ENCODE data around the gene KIAA0930.

The KIAA0930 gene

GRCh38 chr22:45237065-45237990 lies 3.4 kb downstream of the KIAA0930 start:
- Histone ChIP-seq H3K27ac (ENCODE audit: low read length) (no peak overlapping the region), H3K9me3 (ENCODE audit: insufficient read depth, low read length, severe bottlenecking) (no peaks in the 10 kb centered on the region), H3K4me2 (ENCODE audit: insufficient read depth, low read length) (no peak overlapping the region), H3K36me3 (ENCODE audit: insufficient read depth, low read length) (peaks cover 13% of the 10 kb centered on the region), H3K4me3 (ENCODE audit: low read depth in 1 of 2, low read length in 2 of 2) (no peak overlapping the region), H3K27me3 (ENCODE audit: insufficient read depth, low read length, poor library complexity) (no peaks in the 10 kb centered on the region), H3K4me1 (ENCODE audit: insufficient read depth, low read length) (peaks cover 24% of the 10 kb centered on the region), H2AFZ (ENCODE audit: low read depth, low read length) (no peak overlapping the region), H4K20me1 (ENCODE audit: insufficient read depth, low read length) (peaks cover 57% of the 10 kb centered on the region), H3K79me2 (ENCODE audit: insufficient read depth, low read length) (peaks cover 20% of the 10 kb centered on the region), H3K9ac (ENCODE audit: low read depth, low read length) (no peak overlapping the region)
- DNase-seq = no peak
- no peak for ATAC-seq (ENCODE audit: insufficient read depth, low read depth)
- TF ChIP-seq CTCF (IDR thresholded peaks at IDR 0.05; ENCODE audit: borderline replicate concordance, extremely low read depth, low read length, poor library complexity, severe bottlenecking) (no peak), EZH2 (IDR thresholded peaks at IDR 0.05; ENCODE audit: borderline replicate concordance, low read depth, low read length, severe bottlenecking) (no peak)

GRCh38 chr22:45235851-45236342 lies 4.8 kb downstream of the KIAA0930 start:
- no peak for TF ChIP-seq EZH2 (IDR thresholded peaks at IDR 0.05; ENCODE audit: borderline replicate concordance, low read depth, low read length, severe bottlenecking)
- TF ChIP-seq CTCF (IDR thresholded peaks at IDR 0.05; ENCODE audit: borderline replicate concordance, extremely low read depth, low read length, poor library complexity, severe bottlenecking) = no peak
- H3K4me1 ChIP-seq (ENCODE audit: insufficient read depth, low read length) = peaks cover 16% of the 10 kb centered on the region
- no peak overlapping the region for H3K4me2 ChIP-seq (ENCODE audit: insufficient read depth, low read length)
- peaks cover 13% of the 10 kb centered on the region for H3K36me3 ChIP-seq (ENCODE audit: insufficient read depth, low read length)
- H3K9me3 ChIP-seq (ENCODE audit: insufficient read depth, low read length, severe bottlenecking) = no peaks in the 10 kb centered on the region
- no peak overlapping the region for H2AFZ ChIP-seq (ENCODE audit: low read depth, low read length)
- ATAC-seq (ENCODE audit: insufficient read depth, low read depth) = no peak
- no peaks in the 10 kb centered on the region for H3K27me3 ChIP-seq (ENCODE audit: insufficient read depth, low read length, poor library complexity)
- no peak overlapping the region for H3K27ac ChIP-seq (ENCODE audit: low read length)
- no peak for DNase-seq
- no peak overlapping the region for H3K4me3 ChIP-seq (ENCODE audit: low read depth in 1 of 2, low read length in 2 of 2)
- peaks cover 20% of the 10 kb centered on the region for H3K79me2 ChIP-seq (ENCODE audit: insufficient read depth, low read length)
- no peak overlapping the region for H3K9ac ChIP-seq (ENCODE audit: low read depth, low read length)
- peaks cover 62% of the 10 kb centered on the region for H4K20me1 ChIP-seq (ENCODE audit: insufficient read depth, low read length)

- DNase-seq (no peak), ATAC-seq (ENCODE audit: insufficient read depth, low read depth) (no peak)
- no peak overlapping the region for H2AFZ ChIP-seq (ENCODE audit: low read depth, low read length)
- H3K9me3 ChIP-seq (ENCODE audit: insufficient read depth, low read length, severe bottlenecking) = no peaks in the 10 kb centered on the region
- peaks cover 20% of the 10 kb centered on the region for H3K79me2 ChIP-seq (ENCODE audit: insufficient read depth, low read length)
- TF ChIP-seq CTCF (IDR thresholded peaks at IDR 0.05; ENCODE audit: borderline replicate concordance, extremely low read depth, low read length, poor library complexity, severe bottlenecking) (no peak), EZH2 (IDR thresholded peaks at IDR 0.05; ENCODE audit: borderline replicate concordance, low read depth, low read length, severe bottlenecking) (no peak)
- H3K4me1 ChIP-seq (ENCODE audit: insufficient read depth, low read length) = peaks cover 15% of the 10 kb centered on the region
- no peaks in the 10 kb centered on the region for H3K27me3 ChIP-seq (ENCODE audit: insufficient read depth, low read length, poor library complexity)
- peaks cover 13% of the 10 kb centered on the region for H3K36me3 ChIP-seq (ENCODE audit: insufficient read depth, low read length)
- no peak overlapping the region for H3K4me2 ChIP-seq (ENCODE audit: insufficient read depth, low read length)
- no peak overlapping the region for H3K4me3 ChIP-seq (ENCODE audit: low read depth in 1 of 2, low read length in 2 of 2)
- no peak overlapping the region for H3K27ac ChIP-seq (ENCODE audit: low read length)
- no peak overlapping the region for H3K9ac ChIP-seq (ENCODE audit: low read depth, low read length)
- peaks cover 63% of the 10 kb centered on the region for H4K20me1 ChIP-seq (ENCODE audit: insufficient read depth, low read length)
Measured at GRCh38 chr22:45235101-45235777, 5.5 kb downstream of the KIAA0930 start.

All from DND-41 (cell line).